22Rv1 (cell line): ENCODE data around the gene CDKN1C.

ENCODE experiments used
- CTCF ChIP-seq: fragments of 450-650 bp; IDR thresholded peaks from 2 replicates; pipeline ENCODE4 v1.5.1; 2017; ENCODE audit warnings: mild to moderate bottlenecking
- ZFX ChIP-seq: fragments of 450-650 bp; IDR thresholded peaks from 2 replicates; pipeline ENCODE4 v1.6.1; 2017; ENCODE audit warnings: antibody characterized with exemption, borderline replicate concordance

GRCh38 chr11:2878782-2879181 is 6.8 kb downstream of the CDKN1C start:
- no peak for TF ChIP-seq CTCF
- TF ChIP-seq ZFX, result no peak
